Upper lobe of right lung (tissue), 1 donor: ENCODE results near the gene SCAP. TPM values are rescaled to one million over a fixed set of nuclear protein-coding genes. Genes with fewer than 3 reads are reported as not detected.

Source experiments
- ATAC-seq: fragments of 200-7000 bp; cut with Tn5 transposase; one replicate; pipeline ENCODE4 v1.9.1; 2020; ENCODE audit warnings: mild to moderate bottlenecking, moderate library complexity
- DNase-seq: peaks from one replicate; pipeline ENCODE4 v3.0.0-alpha.2; 2020
- H3K27ac ChIP-seq: fragments of 200-600 bp; one replicate; pipeline ENCODE4 v1.8.0; 2022
- H3K27me3 ChIP-seq: fragments of 200-600 bp; one replicate; pipeline ENCODE4 v1.8.0; 2022; ENCODE audit warnings: mild to moderate bottlenecking
- H3K36me3 ChIP-seq: fragments of 200-600 bp; one replicate; pipeline ENCODE4 v1.8.0; 2022
- H3K4me1 ChIP-seq: fragments of 200-600 bp; one replicate; pipeline ENCODE4 v1.8.0; 2022
- H3K4me3 ChIP-seq: fragments of 200-600 bp; one replicate; pipeline ENCODE4 v1.8.0; 2022; ENCODE audit warnings: mild to moderate bottlenecking
- H3K9me3 ChIP-seq: fragments of 200-600 bp; one replicate; pipeline ENCODE4 v1.8.0; 2022
- intact Hi-C: fragments of 100-400 bp; cut with DNase I; formaldehyde crosslinking; loops from one replicate; pipeline ENCODE4 v1.11.0; 2022
- total RNA-seq: library from RNA; stranded (reverse); fragmentation: NEBNext Ultra II Directional; extraction: Animal tissue kit (Norgen Biotek cat#: 25700); gene quantifications from one replicate; pipeline ENCODE4 v1.2.1, GENCODE V29; 2021
- TF ChIP-seq, protein P1 (sequence below): fragments of 200-600 bp; IDR thresholded peaks from one replicate; pipeline ENCODE4 v1.8.0; 2022; ENCODE audit warnings: antibody characterized with exemption
- donor health status: DM: no; HTN: yes; CAD: no; lungs with severe emphysema.

Gene SCAP
- total RNA-seq, 1 donor from 2014 or later, result 66.5 TPM

DNA sequence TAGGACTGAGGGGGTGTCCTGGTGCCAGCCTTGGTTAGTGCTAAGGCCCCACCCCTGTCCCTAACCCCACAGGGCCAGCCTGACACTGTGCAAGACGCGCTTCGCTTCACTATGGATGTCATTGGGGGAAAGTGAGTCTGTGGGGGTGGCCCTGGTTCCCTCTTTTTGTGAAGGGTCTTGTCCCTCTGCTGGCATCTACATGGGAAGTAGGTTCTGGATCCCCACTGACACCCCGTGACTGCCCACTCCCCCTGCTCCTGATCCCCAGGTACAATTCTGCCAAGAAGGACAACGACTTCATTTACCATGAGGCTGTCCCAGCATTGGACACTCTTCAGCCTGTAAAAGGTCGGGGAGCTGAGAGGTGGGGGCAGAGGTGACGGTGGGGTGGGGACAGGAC lies 68.5 kb downstream of the SCAP start:
- Histone ChIP-seq H3K27ac (no peak overlapping the region), H3K9me3 (no peaks in the 10 kb centered on the region), H3K4me1 (peaks cover 11% of the 10 kb centered on the region), H3K4me3 (no peak overlapping the region), H3K27me3 (no peaks in the 10 kb centered on the region), H3K36me3 (peaks cover 78% of the 10 kb centered on the region)
- intact Hi-C loops, result no loop called here
- DNase-seq (no peak), ATAC-seq (no peak)
- TF ChIP-seq, protein P1, sequence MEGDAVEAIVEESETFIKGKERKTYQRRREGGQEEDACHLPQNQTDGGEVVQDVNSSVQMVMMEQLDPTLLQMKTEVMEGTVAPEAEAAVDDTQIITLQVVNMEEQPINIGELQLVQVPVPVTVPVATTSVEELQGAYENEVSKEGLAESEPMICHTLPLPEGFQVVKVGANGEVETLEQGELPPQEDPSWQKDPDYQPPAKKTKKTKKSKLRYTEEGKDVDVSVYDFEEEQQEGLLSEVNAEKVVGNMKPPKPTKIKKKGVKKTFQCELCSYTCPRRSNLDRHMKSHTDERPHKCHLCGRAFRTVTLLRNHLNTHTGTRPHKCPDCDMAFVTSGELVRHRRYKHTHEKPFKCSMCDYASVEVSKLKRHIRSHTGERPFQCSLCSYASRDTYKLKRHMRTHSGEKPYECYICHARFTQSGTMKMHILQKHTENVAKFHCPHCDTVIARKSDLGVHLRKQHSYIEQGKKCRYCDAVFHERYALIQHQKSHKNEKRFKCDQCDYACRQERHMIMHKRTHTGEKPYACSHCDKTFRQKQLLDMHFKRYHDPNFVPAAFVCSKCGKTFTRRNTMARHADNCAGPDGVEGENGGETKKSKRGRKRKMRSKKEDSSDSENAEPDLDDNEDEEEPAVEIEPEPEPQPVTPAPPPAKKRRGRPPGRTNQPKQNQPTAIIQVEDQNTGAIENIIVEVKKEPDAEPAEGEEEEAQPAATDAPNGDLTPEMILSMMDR, result no peak

DNA sequence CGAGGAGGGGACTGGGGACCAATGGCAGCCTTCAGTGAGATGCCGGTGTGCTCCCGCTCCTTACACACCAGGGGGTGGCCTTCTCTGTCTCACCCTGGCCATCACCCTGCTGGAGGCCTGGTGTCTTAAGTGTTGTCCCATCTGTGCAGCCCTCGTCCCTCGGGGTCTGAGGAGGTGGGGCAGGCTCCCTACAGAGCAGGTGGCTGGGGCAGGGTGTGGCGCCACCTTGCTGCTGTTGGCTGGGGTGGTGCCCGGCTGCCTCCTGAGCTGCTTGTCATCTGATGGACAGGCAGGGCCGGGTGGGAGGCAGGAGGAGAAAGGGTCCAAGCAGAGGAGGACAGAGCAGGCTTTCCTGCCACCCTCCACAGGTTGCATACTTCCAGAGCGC lies 69.0 kb downstream of the SCAP start:
- ATAC-seq (no peak), DNase-seq (no peak)
- TF ChIP-seq, protein P1, result peak; percentile 5
- H3K4me1 ChIP-seq, result peaks cover 11% of the 10 kb centered on the region
- H3K27ac ChIP-seq, result no peak overlapping the region
- H3K27me3 ChIP-seq, result no peaks in the 10 kb centered on the region
- no peak overlapping the region for H3K4me3 ChIP-seq
- intact Hi-C loops, result no loop called here
- H3K36me3 ChIP-seq, result peaks cover 75% of the 10 kb centered on the region
- no peaks in the 10 kb centered on the region for H3K9me3 ChIP-seq

- Histone ChIP-seq H3K4me3 (no peak overlapping the region), H3K27ac (no peak overlapping the region), H3K36me3 (peaks cover 68% of the 10 kb centered on the region), H3K27me3 (no peaks in the 10 kb centered on the region), H3K9me3 (no peaks in the 10 kb centered on the region), H3K4me1 (peaks cover 11% of the 10 kb centered on the region)
- ATAC-seq (no peak), DNase-seq (no peak)
- TF ChIP-seq, protein P1, result no peak
- intact Hi-C loops, result no loop called here
These were observed 69.7 kb downstream of the SCAP start for GRCh38 chr3:47405820-47406761.

DNA sequence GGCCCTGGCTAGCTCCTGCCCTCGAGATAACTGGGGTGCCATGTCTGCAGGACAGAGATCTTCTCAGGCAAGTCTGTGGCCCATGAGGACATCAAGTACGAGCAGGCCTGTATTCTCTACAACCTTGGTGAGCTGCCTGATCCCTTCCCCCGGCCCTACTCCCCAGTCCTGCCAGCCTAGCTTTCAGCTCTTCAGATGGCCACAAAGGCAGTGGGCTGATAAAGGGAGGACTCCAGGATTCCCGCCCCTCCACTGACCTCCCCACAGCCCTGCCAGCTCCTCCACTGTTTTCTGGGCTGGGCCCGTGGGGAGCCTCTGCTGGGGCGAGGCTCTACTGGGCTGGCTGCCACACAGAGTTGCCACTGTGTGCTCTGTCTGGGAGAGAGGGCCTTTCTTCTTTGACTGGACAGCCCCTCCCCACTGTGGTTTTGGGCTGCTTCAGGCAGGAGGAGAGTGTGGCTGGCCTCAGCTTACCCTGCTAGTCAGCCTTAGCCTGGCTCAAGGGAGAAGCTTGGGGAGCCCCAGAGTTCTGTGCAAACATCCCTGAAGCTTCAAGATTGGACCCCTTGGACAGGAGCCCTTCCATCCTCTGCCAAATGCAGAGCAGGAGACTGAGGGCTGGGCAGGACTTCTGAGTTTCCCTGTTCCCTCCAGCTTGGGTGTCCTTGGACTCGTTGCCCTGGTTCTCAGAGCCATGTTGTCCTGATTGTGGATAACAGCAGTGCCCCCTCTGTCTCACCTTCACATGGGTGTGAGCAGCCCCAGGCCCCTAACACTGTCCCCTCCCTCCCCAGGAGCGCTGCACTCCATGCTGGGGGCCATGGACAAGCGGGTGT lies 70.6 kb downstream of the SCAP start:
- H3K4me1 ChIP-seq, result peaks cover 11% of the 10 kb centered on the region
- no peaks in the 10 kb centered on the region for H3K27me3 ChIP-seq
- ATAC-seq (peak; percentile 49), DNase-seq (no peak)
- H3K27ac ChIP-seq, result no peak overlapping the region
- H3K9me3 ChIP-seq, result no peaks in the 10 kb centered on the region
- intact Hi-C loops, result no loop called here
- H3K36me3 ChIP-seq, result peaks cover 62% of the 10 kb centered on the region
- TF ChIP-seq, protein P1, result no peak
- no peak overlapping the region for H3K4me3 ChIP-seq

DNA sequence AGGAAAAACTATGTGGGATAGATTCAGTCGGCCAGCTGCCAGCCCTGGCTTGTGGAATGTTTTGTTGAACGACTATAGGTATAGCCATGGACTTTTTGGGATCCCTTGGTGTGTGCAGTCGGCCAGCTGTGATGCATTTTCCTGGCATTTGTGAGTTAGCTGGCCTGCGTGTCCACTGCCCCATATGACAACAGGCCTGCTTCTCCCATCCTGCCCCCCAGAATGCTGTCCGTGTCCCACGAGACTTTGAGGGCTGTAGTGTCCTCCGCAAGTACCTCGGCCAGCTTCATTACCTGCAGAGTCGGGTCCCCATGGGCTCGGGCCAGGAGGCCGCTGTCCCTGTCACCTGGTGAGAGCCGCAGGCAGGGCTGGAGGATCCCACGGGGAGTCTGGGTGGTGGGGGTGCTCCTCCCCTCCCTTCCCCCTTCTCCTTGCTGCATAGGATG lies 71.3 kb downstream of the SCAP start:
- Histone ChIP-seq H3K27me3 (no peaks in the 10 kb centered on the region), H3K27ac (no peak overlapping the region), H3K4me3 (no peak overlapping the region), H3K9me3 (no peaks in the 10 kb centered on the region), H3K4me1 (peaks cover 11% of the 10 kb centered on the region), H3K36me3 (peaks cover 55% of the 10 kb centered on the region)
- TF ChIP-seq, protein P1, result no peak
- ATAC-seq (no peak), DNase-seq (no peak)
- intact Hi-C loops, result no loop called here
